T-cell (primary cell): ENCODE measurements around the gene RBM33. TPM values are rescaled to one million over a fixed set of nuclear protein-coding genes. Genes with fewer than 3 reads are reported as not detected.

Experiments used
- ATAC-seq, 4 experiments: fragments of 200-7000 bp in 3 of 4; fragments of 150-1000 bp in 1 of 4; cut with Tn5 transposase; replicated peaks in 1 of 4; 1 replicate in 3 of 4; 2 replicates in 1 of 4; pipeline ENCODE4 v1.10.0; 2021; ENCODE audit warnings: moderate library complexity in 3 of 4, mild to moderate bottlenecking in 2 of 4, moderate number of reproducible peaks in 1 of 4
- CTCF ChIA-PET, 2 donors: fragments of 300-600 bp; sonication (Branson Sonifier 250); formaldehyde crosslinking; loops; one replicate each; lab custom pipeline; 2022; ENCODE audit warnings: antibody characterized with exemption in 2 of 2; lab: Charles Lee
- POLR2A ChIA-PET, 2 donors: fragments of 300-600 bp; sonication (Branson Sonifier 250); formaldehyde crosslinking; loops; one replicate each; lab custom pipeline; 2022; ENCODE audit warnings: antibody characterized with exemption in 2 of 2; lab: Charles Lee
- DNase-seq, 35 experiments: peaks; one replicate each; pipeline versions ENCODE4 v3.0.0 to v3.0.0-alpha.2; 2013 to 2023
- H3K27ac ChIP-seq: one replicate; pipeline ENCODE4 v1.5.1; 2013; ENCODE audit warnings: low read length
- H3K27me3 ChIP-seq, 2 experiments: replicated peaks in 1 of 2; 1 replicate in 1 of 2; 2 replicates in 1 of 2; pipeline versions ENCODE4 v1.6.1 to v1.7.0; 2013; ENCODE audit warnings: low read length in 1 of 2, mixed read lengths in 1 of 2; ENCODE audit not compliant: control insufficient read depth in 2 of 2, insufficient read depth in 2 of 2; ENCODE audit errors: extremely low read depth in 1 of 2
- H3K36me3 ChIP-seq, 2 donors: 1 replicate in 1 of 2; 2 replicates in 1 of 2; pipeline versions ENCODE4 v1.6.1 to v1.7.0; 2013; ENCODE audit warnings: low read length in 1 of 2; ENCODE audit not compliant: control insufficient read depth in 2 of 2, insufficient read depth in 1 of 2; ENCODE audit errors: extremely low read depth in 1 of 2
- H3K4me1 ChIP-seq, 2 experiments: 1 replicate in 1 of 2; 2 replicates in 1 of 2; pipeline versions ENCODE4 v1.6.1 to v1.7.0; 2013; ENCODE audit warnings: low read length in 2 of 2, mixed read lengths in 1 of 2; ENCODE audit not compliant: insufficient read depth in 2 of 2, control insufficient read depth in 1 of 2; ENCODE audit errors: extremely low read depth in 1 of 2
- H3K4me3 ChIP-seq, 2 donors: 1 replicate in 1 of 2; 2 replicates in 1 of 2; pipeline versions ENCODE4 v1.5.1 to v1.7.0; 2013; ENCODE audit warnings: mild to moderate bottlenecking in 2 of 2, low read length in 1 of 2, moderate library complexity in 1 of 2; ENCODE audit not compliant: control insufficient read depth in 1 of 2; ENCODE audit errors: extremely low read depth in 1 of 2
- H3K9me3 ChIP-seq: 2 replicates; pipeline ENCODE4 v1.7.0; 2013
- H3K27ac Mint-ChIP-seq, 2 donors: one replicate each; pipeline ENCODE4 v1.8.0; 2020 to 2021; ENCODE audit warnings: mild to moderate bottlenecking in 2 of 2, mixed read lengths in 2 of 2
- H3K27me3 Mint-ChIP-seq, 2 donors: one replicate each; pipeline ENCODE4 v1.8.0; 2021 to 2022; ENCODE audit warnings: mixed read lengths in 2 of 2
- H3K36me3 Mint-ChIP-seq: one replicate; pipeline ENCODE4 v1.8.0; 2021; ENCODE audit warnings: mixed read lengths
- H3K4me1 Mint-ChIP-seq, 3 donors: one replicate each; pipeline ENCODE4 v1.8.0; 2020 to 2022; ENCODE audit warnings: mixed read lengths in 3 of 3, mild to moderate bottlenecking in 1 of 3
- H3K4me3 Mint-ChIP-seq, 3 donors: one replicate each; pipeline ENCODE4 v1.8.0; 2020 to 2022; ENCODE audit warnings: mild to moderate bottlenecking in 3 of 3, mixed read lengths in 3 of 3, moderate library complexity in 3 of 3
- H3K9me3 Mint-ChIP-seq, 3 donors: one replicate each; pipeline ENCODE4 v1.8.0; 2020 to 2022; ENCODE audit warnings: mixed read lengths in 3 of 3
- WGBS: methylation state at CpG from one replicate; pipeline ENCODE4 v1.1.5; 2013; ENCODE audit warnings: missing lambda C conversion rate; ENCODE audit not compliant: insufficient coverage; 5-methylcytosine and 5-hydroxymethylcytosine counted together
- total RNA-seq, 35 experiments: library from RNA in 6 of 35; stranded (reverse) in 6 of 35; fragments of 120-200 nt in 1 of 35; gene quantifications; one replicate each; pipeline versions ENCODE4 v1.2.1 to v1.2.4 and lab custom pipeline; 2013 to 2026

RBM33 gene
- total RNA-seq, 5 donors from 2014 or later (not counting 1 experiment from before 2014, with no cell fraction given): 157 to 180 (median 170) TPM

GRCh38 chr7:155743177-155743576, 98.7 kb downstream of the RBM33 start:
- Histone ChIP-seq H3K27me3 (no peaks in the 10 kb centered on the region), H3K9me3 (no peaks in the 10 kb centered on the region), H3K4me3 (no peak overlapping the region), H3K4me1 (peaks cover 2 to 12% of the 10 kb centered on the region in 2 experiments), H3K27ac (no peak overlapping the region), H3K36me3 (peaks cover 5 to 81% of the 10 kb centered on the region in 2 donors)
- POLR2A ChIA-PET: no interaction called here
- CTCF ChIA-PET: no interaction called here
- DNase-seq (no peak), ATAC-seq (no peak)
- Mint-ChIP-seq H3K4me1 (peaks cover 41 to 49% (median 48%) of the 10 kb centered on the region in 3 donors), H3K4me3 (no peak overlapping the region), H3K9me3 (no peaks in the 10 kb centered on the region), H3K36me3 (peaks cover 59% of the 10 kb centered on the region), H3K27ac (no peak overlapping the region), H3K27me3 (no peaks in the 10 kb centered on the region)
- WGBS: no CpG with 5 or more reads among the region's 4 CpGs

GRCh38 chr7:155744971-155745683, 100.7 kb downstream of the RBM33 start:
- no peak for ATAC-seq
- no peaks in the 10 kb centered on the region for H3K27me3 Mint-ChIP-seq
- H3K4me1 ChIP-seq: peaks cover 0 to 2% of the 10 kb centered on the region in 2 experiments
- H3K4me3 ChIP-seq: no peak overlapping the region
- peaks cover 5 to 86% of the 10 kb centered on the region in 2 donors for H3K36me3 ChIP-seq
- no peak overlapping the region for H3K4me3 Mint-ChIP-seq
- H3K27me3 ChIP-seq: no peaks in the 10 kb centered on the region
- POLR2A ChIA-PET: no interaction called here
- H3K36me3 Mint-ChIP-seq: peaks cover 52% of the 10 kb centered on the region
- CTCF ChIA-PET: interaction anchor here in 1 of 2 donors (0.6 kb wide), 1 partner anchor 23 kb away, joined by 3 read pairs; no protein-coding TSS in a partner anchor
- H3K27ac Mint-ChIP-seq: peak overlapping the region in 1 of 2 donors; percentile 36
- H3K4me1 Mint-ChIP-seq: peaks cover 39 to 51% (median 49%) of the 10 kb centered on the region in 3 donors
- WGBS: 82% methylated on average over 13 of the region's 17 CpGs
- H3K9me3 Mint-ChIP-seq: no peaks in the 10 kb centered on the region
- no peak for DNase-seq
- no peaks in the 10 kb centered on the region for H3K9me3 ChIP-seq
- no peak overlapping the region for H3K27ac ChIP-seq

GRCh38 chr7:155745737-155746136, 101.3 kb downstream of the RBM33 start:
- H3K4me3 Mint-ChIP-seq: no peak overlapping the region
- H3K27me3 Mint-ChIP-seq: no peaks in the 10 kb centered on the region
- H3K4me3 ChIP-seq: no peak overlapping the region
- no peaks in the 10 kb centered on the region for H3K9me3 Mint-ChIP-seq
- H3K9me3 ChIP-seq: no peaks in the 10 kb centered on the region
- H3K36me3 ChIP-seq: peaks cover 5 to 80% of the 10 kb centered on the region in 2 donors
- DNase-seq (no peak), ATAC-seq (no peak)
- WGBS: 83% methylated on average over 4 of the region's 9 CpGs
- H3K27ac ChIP-seq: no peak overlapping the region
- H3K4me1 ChIP-seq: peaks cover 0 to 4% of the 10 kb centered on the region in 2 experiments
- H3K36me3 Mint-ChIP-seq: peaks cover 47% of the 10 kb centered on the region
- peaks cover 41 to 51% (median 51%) of the 10 kb centered on the region in 3 donors for H3K4me1 Mint-ChIP-seq
- no peak overlapping the region for H3K27ac Mint-ChIP-seq
- POLR2A ChIA-PET: interaction anchor here in 1 of 2 donors (0.6 kb wide), 1 partner anchor 367 kb away, joined by 4 read pairs; no protein-coding TSS in a partner anchor
- H3K27me3 ChIP-seq: no peaks in the 10 kb centered on the region
- CTCF ChIA-PET: interaction anchor here in 1 of 2 donors (0.6 kb wide), 1 partner anchor 22 kb away, joined by 3 read pairs; no protein-coding TSS in a partner anchor

DNA sequence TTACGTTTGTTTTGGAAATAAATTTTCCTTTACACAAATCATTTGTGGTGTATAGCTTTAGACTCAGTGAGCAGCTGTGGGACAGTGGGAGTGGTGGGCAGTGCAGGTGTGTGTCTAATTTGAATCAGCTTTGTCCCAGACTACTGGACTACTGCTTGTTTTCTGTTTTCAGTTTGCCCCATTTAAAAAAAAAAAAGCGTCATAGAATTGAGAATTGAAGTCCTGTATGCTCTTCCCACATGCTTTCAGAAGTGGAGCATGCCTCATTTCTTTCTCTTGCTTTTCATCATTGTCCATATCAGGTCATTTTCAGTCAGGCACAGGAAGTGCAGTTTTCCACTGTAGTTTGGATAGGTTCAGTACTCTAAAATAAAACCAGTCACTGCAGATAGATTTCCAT, 101.7 kb downstream of the RBM33 start:
- H3K4me3 Mint-ChIP-seq: no peak overlapping the region
- DNase-seq (no peak), ATAC-seq (no peak)
- ChIA-PET CTCF (interaction anchor here in 1 of 2 donors (0.6 kb wide), 1 partner anchor 22 kb away, joined by 3 read pairs; no protein-coding TSS in a partner anchor), POLR2A (interaction anchor here in 1 of 2 donors (0.6 kb wide), 1 partner anchor 368 kb away, joined by 4 read pairs; no protein-coding TSS in a partner anchor)
- peaks cover 43 to 52% (median 50%) of the 10 kb centered on the region in 3 donors for H3K4me1 Mint-ChIP-seq
- Histone ChIP-seq H3K9me3 (no peaks in the 10 kb centered on the region), H3K27me3 (no peaks in the 10 kb centered on the region), H3K36me3 (peaks cover 5 to 75% of the 10 kb centered on the region in 2 donors), H3K4me1 (peaks cover 0 to 5% of the 10 kb centered on the region in 2 experiments), H3K4me3 (no peak overlapping the region), H3K27ac (no peak overlapping the region)
- no peak overlapping the region for H3K27ac Mint-ChIP-seq
- 33% methylated on average over 1 of the region's 2 CpGs for WGBS
- H3K9me3 Mint-ChIP-seq: no peaks in the 10 kb centered on the region
- no peaks in the 10 kb centered on the region for H3K27me3 Mint-ChIP-seq
- peaks cover 43% of the 10 kb centered on the region for H3K36me3 Mint-ChIP-seq

DNA sequence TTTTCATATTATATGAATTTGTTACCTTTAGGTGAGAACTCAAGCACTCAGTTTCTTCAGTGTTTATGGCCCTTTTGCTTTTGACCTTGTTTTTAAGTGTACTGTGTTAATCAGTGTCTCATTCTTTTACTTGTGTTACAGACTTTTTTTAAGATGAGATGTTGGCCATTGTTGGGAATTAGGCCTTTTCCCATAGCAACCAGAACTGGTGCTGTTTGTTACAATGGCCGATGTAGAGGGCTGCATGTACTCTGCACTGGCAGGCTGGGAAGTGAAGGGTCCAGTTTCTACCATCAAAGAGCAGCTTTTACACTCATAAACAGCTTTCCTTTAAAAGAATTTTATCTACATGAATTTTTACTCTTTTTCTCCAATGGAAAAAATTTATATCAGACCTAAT, 102.7 kb downstream of the RBM33 start:
- no CpG with 5 or more reads among the region's 1 CpG for WGBS
- no peak for DNase-seq
- no peaks in the 10 kb centered on the region for H3K27me3 Mint-ChIP-seq
- no peak overlapping the region for H3K27ac ChIP-seq
- ChIA-PET POLR2A (no interaction called here), CTCF (no interaction called here)
- peaks cover 53 to 62% (median 58%) of the 10 kb centered on the region in 3 donors for H3K4me1 Mint-ChIP-seq
- peaks cover 38% of the 10 kb centered on the region for H3K36me3 Mint-ChIP-seq
- H3K9me3 ChIP-seq: no peaks in the 10 kb centered on the region
- no peak overlapping the region for H3K4me3 ChIP-seq
- H3K27me3 ChIP-seq: no peaks in the 10 kb centered on the region
- no peaks in the 10 kb centered on the region for H3K9me3 Mint-ChIP-seq
- no peak for ATAC-seq
- no peak overlapping the region for H3K27ac Mint-ChIP-seq
- peaks cover 0 to 66% of the 10 kb centered on the region in 2 donors for H3K36me3 ChIP-seq
- H3K4me3 Mint-ChIP-seq: no peak overlapping the region
- peaks cover 0 to 5% of the 10 kb centered on the region in 2 experiments for H3K4me1 ChIP-seq

DNA sequence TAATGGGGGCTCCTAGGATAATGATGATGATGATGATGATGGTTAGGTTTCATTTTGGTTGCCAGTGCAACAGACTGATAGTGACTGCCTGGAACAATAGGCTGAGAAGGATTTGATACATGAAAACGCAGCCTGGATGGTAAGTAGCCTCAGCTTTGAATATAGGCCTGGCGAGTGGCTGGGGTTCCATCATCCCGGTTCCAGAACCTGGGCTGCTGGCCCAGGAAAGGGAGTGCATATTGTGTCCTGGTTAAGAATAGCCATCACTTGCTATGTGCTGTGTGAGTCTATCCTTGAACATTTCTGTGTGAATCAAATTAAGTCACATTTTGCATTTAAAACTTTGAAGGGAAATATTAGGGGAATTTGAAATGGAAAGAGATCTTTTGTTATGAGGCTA, 105.1 kb downstream of the RBM33 start:
- POLR2A ChIA-PET: no interaction called here
- no peaks in the 10 kb centered on the region for H3K27me3 Mint-ChIP-seq
- Histone ChIP-seq H3K4me3 (no peak overlapping the region), H3K27me3 (no peaks in the 10 kb centered on the region), H3K9me3 (no peaks in the 10 kb centered on the region), H3K36me3 (peaks cover 0 to 49% of the 10 kb centered on the region in 2 donors), H3K27ac (no peak overlapping the region), H3K4me1 (peaks cover 10 to 22% of the 10 kb centered on the region in 2 experiments)
- CTCF ChIA-PET: no interaction called here
- ATAC-seq (no peak), DNase-seq (no peak)
- no CpG with 5 or more reads among the region's 3 CpGs for WGBS
- H3K27ac Mint-ChIP-seq: no peak overlapping the region
- no peak overlapping the region for H3K4me3 Mint-ChIP-seq
- H3K9me3 Mint-ChIP-seq: no peaks in the 10 kb centered on the region
- peaks cover 71 to 86% (median 78%) of the 10 kb centered on the region in 3 donors for H3K4me1 Mint-ChIP-seq
- H3K36me3 Mint-ChIP-seq: peaks cover 34% of the 10 kb centered on the region
